D721Med (cell line): ENCODE data around the gene INPP4A.

Source experiments
- DNase-seq: peaks from one replicate; pipeline ENCODE4 v3.0.0; 2011; ENCODE audit warnings: low spot score; ENCODE audit not compliant: insufficient read length
- FAIRE-seq: peaks from 2 replicates; lab custom pipeline; 2011; peaks lifted over from hg19 to GRCh38; lab: Jason Lieb, UNC
- TF ChIP-seq, protein P1 (sequence below): IDR thresholded peaks from 2 replicates; pipeline ENCODE4 v1.5.1; 2012; ENCODE audit warnings: mild to moderate bottlenecking, control low read depth; ENCODE audit not compliant: insufficient read depth; ENCODE audit errors: missing control alignments

INPP4A gene

DNA sequence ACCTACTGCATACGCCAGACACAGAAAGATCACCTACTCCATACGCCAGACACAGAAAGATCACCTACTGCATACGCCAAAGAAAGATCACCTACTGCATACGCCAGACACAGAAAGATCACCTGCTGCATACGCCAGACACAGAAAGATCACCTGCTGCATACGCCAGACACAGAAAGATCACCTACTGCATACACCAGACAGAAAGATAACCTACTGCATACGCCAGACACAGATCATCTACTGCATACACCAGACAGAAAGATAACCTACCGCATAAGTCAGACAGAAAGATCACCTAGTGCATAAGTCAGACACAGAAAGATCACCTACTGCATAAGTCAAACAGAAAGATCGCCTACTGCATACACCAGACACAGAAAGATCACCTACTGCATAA lies 137.9 kb downstream of the INPP4A start:
- DNase-seq (no peak), FAIRE-seq (no peak)
- TF ChIP-seq, protein P1, sequence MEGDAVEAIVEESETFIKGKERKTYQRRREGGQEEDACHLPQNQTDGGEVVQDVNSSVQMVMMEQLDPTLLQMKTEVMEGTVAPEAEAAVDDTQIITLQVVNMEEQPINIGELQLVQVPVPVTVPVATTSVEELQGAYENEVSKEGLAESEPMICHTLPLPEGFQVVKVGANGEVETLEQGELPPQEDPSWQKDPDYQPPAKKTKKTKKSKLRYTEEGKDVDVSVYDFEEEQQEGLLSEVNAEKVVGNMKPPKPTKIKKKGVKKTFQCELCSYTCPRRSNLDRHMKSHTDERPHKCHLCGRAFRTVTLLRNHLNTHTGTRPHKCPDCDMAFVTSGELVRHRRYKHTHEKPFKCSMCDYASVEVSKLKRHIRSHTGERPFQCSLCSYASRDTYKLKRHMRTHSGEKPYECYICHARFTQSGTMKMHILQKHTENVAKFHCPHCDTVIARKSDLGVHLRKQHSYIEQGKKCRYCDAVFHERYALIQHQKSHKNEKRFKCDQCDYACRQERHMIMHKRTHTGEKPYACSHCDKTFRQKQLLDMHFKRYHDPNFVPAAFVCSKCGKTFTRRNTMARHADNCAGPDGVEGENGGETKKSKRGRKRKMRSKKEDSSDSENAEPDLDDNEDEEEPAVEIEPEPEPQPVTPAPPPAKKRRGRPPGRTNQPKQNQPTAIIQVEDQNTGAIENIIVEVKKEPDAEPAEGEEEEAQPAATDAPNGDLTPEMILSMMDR: no peak

DNA sequence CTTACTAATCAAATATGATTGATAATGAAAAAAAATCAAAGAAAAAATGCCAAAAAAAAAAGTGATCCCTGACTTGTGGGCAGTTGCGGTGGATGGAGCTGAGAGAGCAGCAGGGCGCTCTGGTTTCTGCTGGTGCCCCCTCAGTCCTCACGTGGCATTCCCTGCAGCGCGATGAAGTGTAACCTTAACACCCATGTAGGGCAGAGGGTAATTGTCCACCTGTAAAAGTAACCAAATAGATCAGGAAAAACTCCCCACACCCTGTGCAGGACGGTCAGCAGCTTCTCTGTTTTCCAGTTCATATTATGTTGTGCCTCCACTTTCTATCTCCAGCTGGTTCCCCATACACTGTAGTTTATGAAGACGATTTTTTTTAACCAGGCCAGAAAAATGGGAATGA lies 138.6 kb downstream of the INPP4A start:
- TF ChIP-seq, protein P1: no peak
- FAIRE-seq: no peak
- no peak for DNase-seq

DNA sequence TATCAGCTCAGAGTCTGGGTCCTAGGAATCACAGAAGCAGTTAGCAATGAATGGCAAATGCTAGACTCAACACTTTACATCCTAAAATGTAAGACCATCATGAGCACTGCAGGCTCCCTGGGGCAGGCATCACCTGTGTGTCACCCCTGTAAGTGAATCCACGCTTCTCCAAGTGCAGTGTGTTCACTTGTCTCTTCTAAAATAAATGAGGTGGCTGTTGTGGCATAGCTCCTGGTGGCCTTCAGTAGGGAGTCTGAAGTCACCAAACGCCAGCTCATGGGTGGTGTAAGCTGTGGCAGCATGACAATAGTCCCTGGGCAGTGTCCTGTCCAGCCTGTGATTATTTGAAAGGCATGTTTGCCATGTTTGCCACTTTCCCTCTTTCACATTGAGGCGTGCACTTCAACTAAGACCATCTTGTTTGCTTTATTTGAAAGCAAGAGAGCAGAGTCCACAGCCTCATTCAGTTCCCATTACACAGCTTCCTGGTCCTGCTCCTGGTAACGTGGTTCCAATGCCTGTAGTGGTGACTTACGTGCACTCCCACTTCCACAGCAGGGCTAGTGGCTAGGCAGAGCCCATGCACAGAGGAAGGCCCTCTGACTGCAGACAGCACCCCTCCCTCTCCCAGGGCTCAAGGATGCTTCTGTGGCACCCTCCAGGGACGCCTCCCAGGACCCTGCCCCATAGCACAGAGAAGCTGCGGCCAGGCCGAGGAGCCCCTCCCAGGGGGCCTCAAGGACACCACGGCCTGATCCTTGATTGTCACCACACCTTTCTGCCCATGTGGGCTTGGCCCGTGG lies 139.4 kb downstream of the INPP4A start:
- FAIRE-seq (no peak), DNase-seq (no peak)
- TF ChIP-seq, protein P1: no peak

DNA sequence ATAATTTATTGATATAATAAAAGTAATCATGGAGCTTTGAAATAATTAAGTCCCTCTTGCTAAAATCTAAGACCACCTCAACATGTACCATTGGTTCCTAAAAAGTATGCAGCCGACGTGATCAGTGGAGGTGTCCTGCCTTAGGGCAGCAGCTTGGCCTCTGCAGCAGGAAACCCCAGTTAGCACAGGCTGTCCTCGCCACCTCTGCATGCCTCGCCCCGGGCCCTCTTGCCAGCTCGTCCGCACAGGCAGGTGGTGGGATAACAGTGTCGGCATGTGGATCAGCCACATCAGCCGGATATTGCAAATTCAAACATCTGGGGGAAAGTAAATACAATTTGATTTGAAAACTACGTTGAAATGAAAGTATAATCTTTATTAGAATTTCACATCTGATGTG lies 140.7 kb downstream of the INPP4A start:
- FAIRE-seq: no peak
- DNase-seq: no peak
- TF ChIP-seq, protein P1: no peak

DNA sequence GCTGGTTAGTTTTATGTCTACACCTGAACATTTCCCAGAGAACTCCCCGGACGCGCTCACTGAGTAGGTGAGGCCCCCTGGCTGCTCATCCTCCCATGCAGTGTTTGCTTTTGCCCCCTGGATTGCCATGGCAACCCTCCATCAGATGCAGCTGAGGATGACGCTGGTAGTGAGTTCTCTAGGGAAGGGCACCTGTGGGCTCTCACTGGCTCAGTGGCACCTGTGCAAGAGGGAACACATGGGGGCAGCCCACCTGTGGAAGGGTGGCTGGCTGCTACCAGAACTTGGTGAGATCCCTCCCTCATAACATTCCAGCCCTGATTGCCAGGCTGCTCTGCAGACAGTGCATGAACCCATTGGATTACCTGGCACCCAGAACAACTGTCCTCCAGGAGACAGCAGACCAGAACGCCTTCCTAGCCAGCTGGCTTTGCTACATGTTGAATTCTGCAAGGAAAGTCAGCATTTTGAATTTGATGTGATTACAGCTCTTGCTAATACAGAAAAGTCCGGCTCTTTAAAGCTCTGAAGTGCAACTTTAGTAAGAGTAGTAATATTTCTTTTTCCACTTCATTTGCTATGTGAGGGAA lies 142.0 kb downstream of the INPP4A start:
- no peak for DNase-seq
- TF ChIP-seq, protein P1: no peak
- no peak for FAIRE-seq

DNA sequence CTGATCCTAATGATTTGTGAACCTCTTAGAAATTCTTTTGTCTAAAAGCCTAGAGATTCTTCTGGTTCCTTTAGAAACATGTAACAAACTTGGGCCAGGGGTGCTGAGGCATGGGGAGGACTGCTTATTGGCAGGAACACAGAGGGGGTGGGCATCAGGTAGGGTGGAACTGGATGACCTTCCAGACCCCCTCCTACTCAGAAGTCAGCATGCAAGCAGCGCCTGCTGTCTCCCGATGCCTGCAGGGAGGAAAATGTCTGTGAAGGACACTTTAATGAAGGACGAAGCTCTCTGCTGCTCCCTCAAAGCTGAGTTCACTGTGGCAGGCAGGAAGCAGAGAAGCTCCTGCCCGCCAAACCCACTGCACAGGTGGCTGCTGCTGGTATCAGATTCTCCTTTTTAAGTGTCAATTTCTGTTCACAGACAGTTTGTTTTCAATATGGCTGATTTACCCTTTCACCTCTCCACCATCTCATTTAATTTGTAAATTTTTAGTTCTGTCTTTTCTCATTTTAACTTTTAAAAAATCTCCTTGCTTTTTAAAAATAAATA lies 144.3 kb downstream of the INPP4A start:
- DNase-seq (no peak), FAIRE-seq (no peak)
- TF ChIP-seq, protein P1: no peak

DNA sequence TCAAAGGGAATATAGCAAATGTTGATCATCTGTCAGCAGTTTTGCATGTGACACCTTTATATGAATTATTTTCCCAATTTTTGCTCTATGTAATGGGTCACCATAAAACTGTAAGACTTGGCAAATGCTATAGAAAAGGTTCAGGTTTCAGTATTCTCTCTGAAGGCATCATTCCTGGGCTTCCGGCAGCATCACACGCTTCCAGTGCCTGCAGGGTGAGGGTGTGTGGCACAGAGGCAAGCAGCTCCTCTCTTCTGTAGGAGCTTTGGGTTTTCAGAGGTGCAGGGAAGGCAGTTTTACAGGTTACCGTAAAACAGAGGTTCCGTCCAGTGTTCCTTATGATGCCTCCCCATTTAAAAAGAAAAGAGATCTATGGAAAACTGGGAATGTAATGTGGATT lies 144.8 kb downstream of the INPP4A start:
- FAIRE-seq: no peak

More for the DNA sequence above, 144.8 kb downstream of the INPP4A start:
- TF ChIP-seq, protein P1: no peak
- DNase-seq: no peak
